Fibroblast of skin of left biceps (primary cell): ENCODE data around the gene EID2.

ENCODE experiments used
- DNase-seq, 2 experiments: peaks; one replicate each; pipeline ENCODE4 v3.0.0-alpha.2; 2013; ENCODE audit warnings: low read depth in 2 of 2

EID2 gene, protein sequence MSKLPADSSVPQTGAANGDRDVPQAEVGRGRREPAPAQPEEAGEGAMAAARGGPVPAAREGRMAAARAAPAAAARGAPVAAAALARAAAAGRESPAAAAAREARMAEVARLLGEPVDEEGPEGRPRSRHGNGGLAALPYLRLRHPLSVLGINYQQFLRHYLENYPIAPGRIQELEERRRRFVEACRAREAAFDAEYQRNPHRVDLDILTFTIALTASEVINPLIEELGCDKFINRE

GRCh38 chr19:39539518-39540332 lies at the start of gene EID2:
EID2 (minus strand) TSS chr19:39540161; CDS start chr19:39540079, 82 bp downstream.
- DNase-seq: peak; percentile 74 to 76

GRCh38 chr19:39588066-39588465 lies 48.1 kb upstream of the EID2 start:
- no peak for DNase-seq

- no peak for DNase-seq
Measured at GRCh38 chr19:39587496-39587895, 47.5 kb upstream of the EID2 start.

GRCh38 chr19:39582891-39583625 lies 43.1 kb upstream of the EID2 start:
- DNase-seq: no peak

GRCh38 chr19:39582442-39582841 lies 42.5 kb upstream of the EID2 start:
- DNase-seq: no peak

DNA sequence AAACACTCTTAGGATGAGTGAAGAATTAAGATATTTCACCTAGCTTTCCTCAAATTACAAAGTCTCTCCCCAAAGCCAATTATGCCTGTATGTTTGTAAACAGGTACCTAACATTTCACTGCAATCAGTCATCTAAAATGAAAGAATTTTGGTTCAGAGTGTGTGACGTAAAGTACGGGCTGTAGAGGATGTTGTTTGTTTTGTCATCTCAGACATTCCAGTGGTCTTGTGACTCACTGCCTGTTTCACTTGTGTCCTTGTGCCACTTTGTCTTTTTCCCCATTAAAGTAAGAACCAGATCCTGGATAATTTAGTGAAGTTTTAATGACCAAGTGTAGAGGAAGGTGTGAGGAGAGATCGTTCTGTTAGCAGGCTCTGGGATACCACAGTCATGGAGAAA lies 28.6 kb upstream of the EID2 start:
- DNase-seq: no peak

DNA sequence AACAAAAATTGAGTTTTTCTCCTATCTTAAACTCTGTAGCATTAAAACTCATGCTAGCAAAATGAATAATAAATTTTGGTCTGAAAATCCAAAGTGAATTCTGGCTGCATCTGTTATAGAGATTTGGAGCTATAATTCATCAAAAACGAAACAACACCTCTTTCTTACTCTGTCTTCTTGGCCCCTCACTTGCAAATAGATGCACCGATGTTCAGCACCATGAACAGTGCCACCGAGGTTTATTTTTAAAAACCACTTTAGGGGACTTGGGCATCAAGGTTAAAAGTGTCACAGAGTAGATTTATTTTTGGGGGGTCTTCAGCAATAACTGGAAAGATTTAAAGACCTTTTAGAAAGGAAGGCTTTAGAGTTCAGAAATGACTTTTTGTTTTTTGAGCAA lies 26.1 kb upstream of the EID2 start:
- DNase-seq: no peak

DNA sequence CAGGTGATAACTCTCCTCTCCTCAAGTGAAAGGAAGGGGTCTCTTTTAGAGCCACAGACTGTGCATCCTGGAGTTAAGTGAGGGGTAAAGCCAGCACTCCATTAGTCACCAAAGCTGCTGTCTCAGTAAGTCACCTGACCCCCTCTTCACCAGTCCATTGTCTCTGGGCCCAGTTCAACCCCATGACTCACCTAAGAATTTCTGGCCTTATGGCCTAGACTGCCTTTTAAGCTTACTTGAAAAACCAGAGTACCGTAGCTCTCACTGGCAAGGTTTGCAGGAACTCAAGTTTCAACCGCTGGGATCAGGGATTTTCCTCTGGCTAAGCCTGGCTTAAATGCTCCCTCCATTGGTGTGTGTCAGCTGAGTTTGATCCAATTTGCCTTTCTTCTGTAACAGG lies 23.4 kb upstream of the EID2 start:
- no peak for DNase-seq

DNA sequence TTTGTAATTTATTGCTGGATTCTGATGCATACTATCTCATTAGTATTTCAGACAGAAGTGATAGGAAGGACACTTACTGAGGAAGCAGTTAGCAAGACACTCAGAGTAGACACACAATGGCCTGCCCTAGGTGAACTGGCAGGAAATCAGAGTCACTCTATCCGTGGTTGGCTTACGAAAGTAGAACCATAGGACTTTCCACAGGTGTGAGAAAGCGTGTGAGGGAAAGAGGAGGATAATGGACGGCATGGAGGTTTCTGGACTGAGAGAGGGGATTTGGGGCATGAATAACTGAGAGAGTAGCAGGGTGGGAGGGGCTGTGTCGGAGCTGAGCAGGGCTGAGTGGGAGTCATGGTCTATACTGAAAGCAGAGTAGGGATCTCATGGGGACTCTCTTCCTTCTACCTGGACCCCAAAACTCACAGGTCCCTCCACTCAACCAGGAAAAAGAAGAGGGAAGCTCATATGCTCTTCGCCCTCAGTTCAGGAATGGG lies 18.7 kb upstream of the EID2 start:
- no peak for DNase-seq

DNA sequence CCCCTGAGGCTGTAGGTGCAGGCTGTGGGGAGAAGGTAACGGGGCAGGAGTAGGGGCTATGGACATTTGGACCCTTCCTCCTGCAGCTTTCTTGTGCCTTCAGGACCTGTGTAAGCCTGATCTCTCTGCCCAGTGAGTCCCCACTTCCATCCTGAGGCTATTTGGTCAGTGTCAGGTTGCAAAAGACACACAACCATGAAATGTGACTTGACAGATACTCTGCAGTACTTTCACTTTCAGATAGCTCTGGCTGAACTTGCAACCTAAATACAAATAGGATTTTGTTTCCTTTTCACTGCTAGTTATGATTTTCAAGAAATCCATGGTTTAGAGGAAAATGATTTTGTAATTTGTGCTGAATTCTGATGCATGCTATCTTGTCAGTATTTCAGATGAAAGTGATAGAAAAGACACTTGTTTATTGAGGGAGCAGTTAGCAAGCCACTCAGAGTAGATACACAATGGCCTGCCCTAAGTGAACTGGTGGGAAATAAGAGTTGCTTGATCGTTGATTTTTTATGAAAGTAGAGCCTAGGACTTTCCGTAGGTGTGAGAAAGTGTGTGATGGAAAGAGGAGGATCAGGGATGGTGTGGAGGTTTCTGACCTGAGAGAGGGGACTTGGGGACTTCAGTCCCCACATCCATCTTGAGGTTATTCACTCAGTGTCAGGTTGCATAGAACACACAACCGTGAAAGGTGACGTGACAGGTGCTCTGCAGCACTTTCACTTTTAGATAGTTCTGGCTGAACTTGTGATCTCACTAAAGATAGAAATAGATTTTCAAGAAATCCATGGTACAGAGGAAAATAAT lies 18.1 kb upstream of the EID2 start:
- DNase-seq: no peak

- no peak for DNase-seq
Measured at GRCh38 chr19:39555883-39556282, 15.9 kb upstream of the EID2 start.

DNA sequence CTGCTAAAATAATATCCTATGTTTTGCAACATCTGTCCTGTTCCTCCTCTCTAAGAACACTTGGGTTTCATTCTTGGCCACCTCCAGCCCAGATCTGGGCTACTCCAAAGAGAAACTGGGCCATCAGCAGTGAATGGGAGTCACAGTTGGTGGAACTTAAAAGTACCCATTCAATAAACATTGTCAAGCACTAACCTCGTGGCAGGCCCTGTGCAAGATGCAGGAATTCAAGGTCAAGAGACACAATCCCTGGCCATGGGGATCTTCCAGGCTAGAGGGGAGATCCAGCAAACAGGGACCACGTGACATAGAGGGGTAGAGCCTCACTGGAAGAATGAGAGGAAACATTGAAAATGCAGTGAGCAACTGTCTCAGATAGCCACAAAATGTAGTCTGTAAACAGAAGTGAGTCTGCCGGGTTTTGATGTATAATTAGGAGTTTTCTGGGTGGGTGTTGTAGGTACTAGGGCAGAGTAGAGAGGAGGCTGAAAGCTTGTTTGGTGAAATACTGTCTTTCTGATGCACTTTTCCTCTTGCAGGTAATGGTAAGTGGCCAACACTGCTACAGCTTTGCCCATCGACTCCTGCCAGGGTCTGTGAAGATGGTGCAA lies 14.8 kb upstream of the EID2 start:
- no peak for DNase-seq

- DNase-seq: no peak
Measured at GRCh38 chr19:39553082-39553652, 13.2 kb upstream of the EID2 start.

DNA sequence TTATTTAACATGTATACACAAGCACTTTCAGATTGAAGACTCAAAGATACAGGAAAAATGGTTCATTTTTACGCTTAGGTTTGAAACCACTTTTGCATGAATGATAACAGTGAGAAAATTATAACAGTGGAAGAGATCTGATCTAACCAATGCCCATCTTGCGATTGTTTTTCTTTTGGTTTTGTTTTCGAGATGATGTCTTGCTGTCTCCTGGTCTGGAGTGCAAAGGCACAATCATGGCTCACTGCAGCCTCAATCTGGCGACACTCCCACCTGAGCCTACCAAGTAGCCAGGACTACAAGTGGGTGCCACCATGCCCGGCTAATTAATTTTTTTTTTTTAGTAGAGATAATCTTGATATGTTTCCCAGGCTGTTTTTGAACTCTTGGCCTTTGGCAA lies 10.2 kb upstream of the EID2 start:
- DNase-seq: no peak

DNA sequence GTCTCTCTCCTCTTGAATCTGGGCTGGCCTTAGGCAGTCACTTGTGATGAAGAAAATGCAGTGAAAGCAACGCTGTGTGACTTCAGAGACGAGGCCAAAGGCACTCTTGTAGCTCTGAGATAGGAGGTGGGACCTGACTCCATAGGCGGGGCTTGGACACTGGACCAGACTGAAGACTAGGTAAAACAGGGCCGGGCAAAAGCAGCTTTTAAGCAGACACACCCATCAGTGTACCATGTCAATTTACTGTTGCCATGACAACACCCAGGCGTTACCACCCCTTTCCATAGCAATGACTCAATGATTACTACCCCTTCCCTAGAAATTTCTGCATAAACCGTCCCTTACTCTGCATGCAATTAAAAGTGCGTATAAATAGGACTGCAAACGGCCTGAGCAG lies 6.6 kb upstream of the EID2 start:
- no peak for DNase-seq

DNA sequence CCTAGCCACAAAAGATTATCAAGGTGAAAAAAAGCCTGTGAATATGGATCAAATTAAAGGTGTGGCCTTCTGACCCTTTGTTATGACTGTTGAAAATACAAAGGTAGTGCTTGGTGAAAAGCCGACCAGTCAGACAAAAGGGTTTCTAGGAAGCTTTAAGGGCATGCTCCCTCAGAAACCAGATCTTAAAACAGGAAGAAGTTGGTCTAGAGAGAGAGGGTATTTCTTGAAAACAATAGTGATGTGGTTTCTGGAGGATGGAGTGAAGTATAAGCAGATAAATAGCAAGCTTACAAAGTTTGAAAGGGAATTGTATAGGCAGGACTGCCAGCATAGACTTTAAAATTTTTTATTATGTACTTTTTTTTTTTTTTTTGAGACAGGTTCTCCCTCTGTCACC lies 5.0 kb upstream of the EID2 start:
- DNase-seq: no peak

GRCh38 chr19:39544226-39544903 lies 4.4 kb upstream of the EID2 start:
- DNase-seq: peak in 1 of 2 experiments; percentile 4

DNA sequence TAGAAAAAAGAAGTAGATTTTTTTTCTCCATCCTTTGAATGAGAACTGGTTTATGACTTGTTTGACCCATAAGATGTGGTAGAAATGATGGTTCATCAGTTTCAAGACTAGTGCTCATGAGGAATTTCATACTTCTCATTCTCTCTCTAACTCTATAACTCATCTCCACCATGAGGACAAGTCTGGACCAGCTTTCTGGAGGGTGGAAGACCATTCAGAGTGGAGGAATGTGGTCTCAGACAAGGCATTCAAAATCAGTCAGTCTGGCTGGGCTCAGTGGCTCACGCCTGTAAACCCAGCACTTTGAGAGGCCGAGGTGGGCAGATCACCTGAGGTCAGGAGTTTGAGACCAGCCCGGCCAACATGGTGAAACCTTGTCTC lies 3.5 kb upstream of the EID2 start:
- no peak for DNase-seq

GRCh38 chr19:39542206-39542605 lies 2.2 kb upstream of the EID2 start:
- no peak for DNase-seq

- no peak for DNase-seq
Measured at GRCh38 chr19:39540333-39540673, 342 bp upstream of the EID2 start.

- DNase-seq: peak in 1 of 2 experiments; percentile 4
Measured at GRCh38 chr19:39539165-39539517, 820 bp downstream of the EID2 start.
